Muscle layer of duodenum (tissue), 2 donors: Measurements from ENCODE around the gene ZC3H13.

ENCODE experiments used
- H3K27ac ChIP-seq: one replicate; pipeline ENCODE4 v1.7.0; 2013; ENCODE audit warnings: mild to moderate bottlenecking, low read length
- H3K27me3 ChIP-seq: one replicate; pipeline ENCODE4 v1.7.0; 2013; ENCODE audit warnings: low read depth, mild to moderate bottlenecking, control low read depth, low read length
- H3K36me3 ChIP-seq, 2 donors: one replicate each; pipeline ENCODE4 v1.7.0; 2013; ENCODE audit warnings: low read length in 2 of 2, control low read depth in 1 of 2, mild to moderate bottlenecking in 1 of 2; ENCODE audit not compliant: insufficient read depth in 2 of 2, control insufficient read depth in 1 of 2
- H3K4me1 ChIP-seq, 2 donors: one replicate each; pipeline ENCODE4 v1.7.0; 2013; ENCODE audit warnings: low read length in 2 of 2, mild to moderate bottlenecking in 2 of 2, control low read depth in 1 of 2, moderate library complexity in 1 of 2; ENCODE audit not compliant: insufficient read depth in 2 of 2, control insufficient read depth in 1 of 2
- H3K4me3 ChIP-seq, 2 donors: one replicate each; pipeline ENCODE4 v1.7.0; 2013; ENCODE audit warnings: low read length in 2 of 2, low read depth in 1 of 2, mild to moderate bottlenecking in 1 of 2
- H3K9me3 ChIP-seq, 2 donors: one replicate each; pipeline ENCODE4 v1.7.0; 2013; ENCODE audit warnings: low read length in 2 of 2, control low read depth in 1 of 2, mild to moderate bottlenecking in 1 of 2; ENCODE audit not compliant: control insufficient read depth in 1 of 2
- donor health status: healthy.

Gene ZC3H13

DNA sequence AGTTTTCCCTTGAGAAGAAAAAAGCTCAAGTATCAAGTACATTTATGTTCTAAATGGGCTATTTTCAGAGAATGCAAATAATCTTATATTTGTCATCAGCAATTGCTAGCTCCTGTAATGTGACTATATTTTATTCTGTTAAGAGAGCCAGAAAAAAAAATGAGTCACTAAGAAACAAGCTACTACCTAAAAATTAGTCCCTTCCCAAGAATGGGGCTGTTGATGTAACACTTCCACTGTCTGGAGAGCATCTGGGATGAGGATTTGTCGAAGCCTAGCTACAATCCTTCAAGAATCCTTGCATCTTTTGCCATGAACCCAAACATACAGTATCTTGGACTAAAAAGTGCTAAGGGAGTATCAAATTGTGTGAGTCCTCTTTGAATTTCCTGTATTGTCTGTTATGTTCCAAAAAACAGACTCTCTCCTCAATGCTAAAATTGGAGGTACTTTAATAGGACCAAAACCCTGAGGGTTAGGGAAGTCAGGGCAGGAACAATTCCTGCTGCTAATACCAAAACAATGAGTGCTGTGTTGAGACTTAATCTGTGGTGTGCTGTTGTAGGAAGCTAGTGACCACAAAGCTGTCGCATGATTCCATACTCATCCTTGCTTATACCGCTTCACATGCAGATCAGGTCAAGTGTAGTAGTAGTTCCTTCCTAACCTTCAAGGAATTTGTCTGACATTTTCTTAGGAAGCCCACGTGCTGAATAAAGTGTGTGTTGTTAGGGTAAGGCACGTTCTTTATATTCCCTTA lies 4.9 kb upstream of the ZC3H13 start:
- no peak overlapping the region for H3K4me3 ChIP-seq
- no peak overlapping the region for H3K27ac ChIP-seq
- no peaks in the 10 kb centered on the region for H3K27me3 ChIP-seq

DNA sequence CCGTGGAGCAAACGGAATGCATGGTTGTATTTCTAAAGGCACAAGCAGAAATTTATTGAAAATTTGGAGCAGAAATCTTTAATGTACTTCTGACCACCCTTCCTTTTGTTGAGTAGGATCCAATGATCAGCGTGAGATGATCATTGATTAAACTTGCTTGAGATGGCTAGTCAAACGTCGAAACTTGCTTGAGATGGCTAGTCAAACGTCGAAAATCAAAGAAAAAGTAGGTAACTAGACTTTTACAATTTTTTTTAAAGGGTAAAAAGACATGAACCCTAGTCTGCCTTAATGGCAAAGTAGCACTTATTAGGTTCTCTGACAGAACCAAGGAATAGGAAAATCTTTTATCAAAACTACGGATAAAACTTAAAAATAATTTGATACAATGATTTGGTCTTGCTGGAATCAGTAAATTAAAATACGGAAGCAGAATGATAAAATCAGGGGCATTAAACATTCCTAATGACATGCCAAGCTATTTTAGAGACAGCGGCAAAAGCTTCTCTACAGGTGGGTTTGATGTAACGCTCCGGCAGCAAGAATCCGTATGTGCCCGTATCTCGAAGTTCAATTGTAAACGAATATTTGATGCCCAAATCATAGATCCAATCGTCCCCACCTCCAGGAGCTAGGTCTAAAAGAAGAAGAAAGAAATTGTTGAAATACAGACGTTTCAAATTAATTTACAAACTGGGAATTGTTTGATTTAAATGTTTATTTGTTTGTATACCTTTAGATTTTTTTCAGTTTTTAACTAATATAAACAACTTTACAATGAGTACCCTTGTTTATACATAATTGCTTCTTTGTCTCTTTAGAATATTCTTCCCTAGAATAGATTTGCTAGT lies 841 bp upstream of the ZC3H13 start:
- Histone ChIP-seq H3K36me3 (no peaks in the 10 kb centered on the region), H3K27ac (peak overlapping the region; percentile 87), H3K4me1 (peaks cover 8 to 24% of the 10 kb centered on the region in 2 donors), H3K4me3 (peak overlapping the region; percentile 76 to 88), H3K9me3 (no peaks in the 10 kb centered on the region), H3K27me3 (no peaks in the 10 kb centered on the region)

More for the DNA sequence above, 4.9 kb upstream of the ZC3H13 start:
- Histone ChIP-seq H3K36me3 (no peaks in the 10 kb centered on the region), H3K9me3 (no peaks in the 10 kb centered on the region), H3K4me1 (no peaks in the 10 kb centered on the region)

DNA sequence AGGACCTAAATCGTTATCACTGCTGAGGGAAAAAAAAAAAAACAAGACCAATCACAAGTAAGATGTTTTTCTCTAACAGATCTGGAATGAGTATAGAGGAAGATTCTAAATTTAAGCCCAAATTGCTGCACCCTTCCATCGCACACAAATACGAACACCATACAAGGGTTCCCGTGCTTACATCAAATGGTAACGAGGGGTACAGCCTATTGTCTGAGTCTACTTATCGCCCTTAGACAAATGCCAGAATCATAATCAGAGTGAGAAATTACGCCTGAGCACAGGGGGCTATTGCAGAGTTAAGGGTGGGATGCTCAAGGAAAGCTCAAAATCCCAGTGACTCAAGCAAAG lies 603 bp downstream of the ZC3H13 start:
- Histone ChIP-seq H3K36me3 (no peaks in the 10 kb centered on the region), H3K27ac (peak overlapping the region; percentile 87), H3K4me3 (peak overlapping the region; percentile 76 to 88), H3K9me3 (no peaks in the 10 kb centered on the region), H3K27me3 (no peaks in the 10 kb centered on the region), H3K4me1 (peaks cover 8 to 24% of the 10 kb centered on the region in 2 donors)

DNA sequence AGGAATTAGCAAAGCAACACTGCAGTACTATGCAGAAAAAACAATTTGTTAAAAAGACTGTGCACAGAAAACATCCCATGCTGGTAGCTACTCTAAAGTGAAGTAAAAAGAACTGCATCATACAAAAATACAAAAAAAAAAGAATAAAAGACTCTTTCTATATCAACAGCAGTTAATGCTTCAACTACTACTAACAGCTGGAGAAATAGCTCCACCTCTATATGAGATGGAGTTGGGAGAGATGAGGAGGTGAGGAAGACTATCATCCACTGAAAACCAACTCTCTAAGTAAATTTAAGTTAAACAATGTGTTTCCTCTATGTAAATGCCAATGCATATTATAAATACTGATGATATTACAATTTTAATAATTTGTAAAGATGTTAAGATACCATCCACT lies 1.8 kb downstream of the ZC3H13 start:
- Histone ChIP-seq H3K27me3 (no peaks in the 10 kb centered on the region), H3K4me3 (peak overlapping the region; percentile 76 to 88), H3K27ac (no peak overlapping the region), H3K36me3 (no peaks in the 10 kb centered on the region), H3K9me3 (no peaks in the 10 kb centered on the region), H3K4me1 (peaks cover 8 to 24% of the 10 kb centered on the region in 2 donors)

DNA sequence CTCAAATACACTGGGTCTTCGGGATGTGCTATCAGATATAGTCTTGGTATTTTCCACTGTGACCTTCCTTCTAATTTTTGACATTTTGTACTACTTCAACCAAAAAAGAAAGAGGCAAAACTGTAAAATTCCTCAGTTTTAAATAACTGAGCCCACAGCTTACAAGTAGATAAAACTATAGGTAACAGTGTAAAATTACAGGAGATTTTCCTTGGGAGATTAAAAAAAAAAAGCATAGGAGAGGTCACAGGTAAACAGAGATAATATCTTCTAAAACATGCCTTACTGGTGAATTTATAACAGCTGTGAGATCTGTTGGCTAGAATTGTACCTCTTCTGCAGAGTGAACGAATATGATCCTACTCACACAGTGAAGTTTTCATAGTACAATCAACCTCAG lies 7.1 kb downstream of the ZC3H13 start:
- Histone ChIP-seq H3K36me3 (peaks cover 6 to 8% of the 10 kb centered on the region in 2 donors), H3K4me3 (no peak overlapping the region), H3K9me3 (no peaks in the 10 kb centered on the region), H3K27me3 (no peaks in the 10 kb centered on the region), H3K4me1 (peaks cover 0 to 9% of the 10 kb centered on the region in 2 donors), H3K27ac (no peak overlapping the region)

DNA sequence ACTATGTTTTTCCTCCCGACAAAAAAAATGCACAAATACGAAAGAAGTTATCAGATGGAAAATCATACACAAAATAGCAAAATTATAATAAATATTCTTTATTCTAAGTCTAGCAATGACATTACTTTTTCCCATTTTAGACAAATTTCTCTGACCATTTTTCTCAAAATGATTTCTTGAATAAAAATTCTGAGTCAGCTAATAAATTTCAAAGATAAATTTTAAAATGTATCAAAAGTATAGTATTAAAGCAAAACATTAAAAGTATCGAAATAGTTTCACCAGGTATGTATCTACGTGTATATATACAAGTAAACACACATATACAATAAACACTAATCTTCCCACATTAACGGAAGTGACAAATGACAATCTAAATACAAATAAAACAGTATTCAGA lies 8.9 kb downstream of the ZC3H13 start:
- no peak overlapping the region for H3K4me3 ChIP-seq
- no peak overlapping the region for H3K27ac ChIP-seq
- H3K27me3 ChIP-seq, result no peaks in the 10 kb centered on the region
- no peaks in the 10 kb centered on the region for H3K4me1 ChIP-seq
- H3K36me3 ChIP-seq, result peaks cover 10 to 12% of the 10 kb centered on the region in 2 donors
- H3K9me3 ChIP-seq, result no peaks in the 10 kb centered on the region

DNA sequence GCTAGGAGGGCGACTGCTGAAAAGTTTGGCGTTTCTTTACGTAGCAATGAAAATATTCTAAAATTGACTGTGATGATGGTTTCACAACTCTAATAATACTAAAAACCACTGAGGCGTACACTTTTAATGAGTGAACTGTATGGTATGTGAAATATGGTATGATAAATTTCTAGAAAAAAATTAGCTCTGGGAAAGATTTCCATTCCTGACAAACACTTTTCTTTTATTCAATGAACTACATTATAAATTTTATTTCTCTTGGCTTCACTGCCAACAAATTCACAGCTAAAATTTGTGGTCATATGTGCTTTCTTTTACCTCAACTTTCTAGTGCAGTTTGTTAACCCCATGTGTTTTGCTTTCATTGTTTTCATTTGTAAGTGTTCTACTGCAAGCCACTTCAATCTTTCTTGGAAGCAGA lies 11.1 kb downstream of the ZC3H13 start:
- Histone ChIP-seq H3K36me3 (peaks cover 12 to 19% of the 10 kb centered on the region in 2 donors), H3K4me3 (no peak overlapping the region), H3K4me1 (no peaks in the 10 kb centered on the region), H3K9me3 (no peaks in the 10 kb centered on the region), H3K27ac (no peak overlapping the region), H3K27me3 (no peaks in the 10 kb centered on the region)

DNA sequence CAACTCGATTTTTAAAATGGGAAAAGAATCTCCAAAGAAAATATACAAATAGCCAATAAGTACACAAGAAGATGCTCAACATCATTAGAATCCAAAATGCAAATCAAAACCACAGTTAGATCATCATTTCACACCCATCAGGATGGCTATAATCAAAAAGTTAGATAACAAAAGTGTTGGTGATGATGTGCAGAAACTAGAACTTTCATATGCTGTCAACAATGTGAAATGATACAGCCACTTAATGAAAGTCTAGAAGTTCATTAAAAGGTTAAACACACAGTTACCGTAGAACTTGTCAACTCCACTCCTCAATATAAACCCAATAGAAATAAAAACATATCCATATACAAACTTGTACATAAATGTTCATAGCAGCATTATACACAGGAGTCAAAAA lies 11.8 kb downstream of the ZC3H13 start:
- Histone ChIP-seq H3K4me1 (no peaks in the 10 kb centered on the region), H3K36me3 (peaks cover 12 to 24% of the 10 kb centered on the region in 2 donors), H3K4me3 (no peak overlapping the region), H3K9me3 (no peaks in the 10 kb centered on the region), H3K27ac (no peak overlapping the region), H3K27me3 (no peaks in the 10 kb centered on the region)

DNA sequence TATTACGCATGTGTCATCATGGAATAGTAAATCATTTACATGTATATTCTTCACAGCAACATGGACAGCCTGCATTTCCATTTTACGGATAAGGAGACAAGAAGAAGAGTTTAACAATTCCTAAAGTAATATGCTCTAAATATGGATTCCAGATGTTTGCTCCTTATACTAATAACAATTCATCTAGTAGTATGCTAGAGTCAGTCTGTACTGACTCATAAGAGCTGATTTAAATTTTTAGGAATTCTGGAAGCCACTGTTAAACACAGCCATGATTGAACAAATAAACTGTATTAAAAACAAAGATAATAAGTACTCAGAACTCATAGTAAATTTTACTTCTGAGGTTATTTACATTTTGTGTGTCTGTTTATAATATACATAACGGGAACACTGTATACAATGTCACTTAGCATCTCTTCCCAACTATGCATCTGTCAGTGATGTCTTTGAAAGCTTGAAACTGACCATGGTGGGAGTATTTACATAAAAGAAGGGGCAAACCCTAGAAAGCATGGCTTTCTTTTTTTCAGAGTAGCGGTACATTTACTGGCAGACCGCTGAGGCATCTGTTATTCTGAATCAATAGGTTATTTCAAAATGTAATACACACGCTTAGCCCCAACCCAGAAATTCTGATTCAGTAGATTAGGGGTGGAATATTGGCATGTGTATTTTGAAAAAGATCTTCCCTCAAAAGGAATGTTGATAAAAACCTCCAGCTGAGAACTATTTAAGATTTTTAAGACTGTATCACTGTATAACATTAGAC lies 12.9 kb downstream of the ZC3H13 start:
- Histone ChIP-seq H3K9me3 (no peaks in the 10 kb centered on the region), H3K27me3 (no peaks in the 10 kb centered on the region), H3K4me1 (no peaks in the 10 kb centered on the region), H3K27ac (no peak overlapping the region), H3K36me3 (peaks cover 12 to 26% of the 10 kb centered on the region in 2 donors), H3K4me3 (no peak overlapping the region)

DNA sequence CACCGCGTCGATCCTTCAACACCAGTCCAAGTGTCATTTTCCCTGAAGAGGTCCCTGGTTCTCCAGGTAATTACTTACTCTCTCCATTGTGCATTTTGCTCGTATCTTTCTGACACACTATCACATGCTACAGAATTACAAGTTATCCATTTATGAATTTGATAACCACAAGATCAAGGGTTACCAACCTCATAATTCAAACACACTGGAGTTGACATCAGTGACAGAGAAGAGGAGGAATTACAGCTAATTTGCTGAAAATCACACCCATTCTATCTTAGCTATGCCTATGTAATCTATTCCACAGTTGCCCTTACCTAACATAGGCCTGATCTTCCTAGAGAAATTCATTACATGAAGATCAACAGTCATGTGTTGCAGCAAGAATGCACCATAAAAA lies 14.2 kb downstream of the ZC3H13 start:
- Histone ChIP-seq H3K27ac (no peak overlapping the region), H3K27me3 (no peaks in the 10 kb centered on the region), H3K9me3 (no peaks in the 10 kb centered on the region), H3K4me1 (no peaks in the 10 kb centered on the region), H3K4me3 (no peak overlapping the region), H3K36me3 (peaks cover 12 to 26% of the 10 kb centered on the region in 2 donors)

DNA sequence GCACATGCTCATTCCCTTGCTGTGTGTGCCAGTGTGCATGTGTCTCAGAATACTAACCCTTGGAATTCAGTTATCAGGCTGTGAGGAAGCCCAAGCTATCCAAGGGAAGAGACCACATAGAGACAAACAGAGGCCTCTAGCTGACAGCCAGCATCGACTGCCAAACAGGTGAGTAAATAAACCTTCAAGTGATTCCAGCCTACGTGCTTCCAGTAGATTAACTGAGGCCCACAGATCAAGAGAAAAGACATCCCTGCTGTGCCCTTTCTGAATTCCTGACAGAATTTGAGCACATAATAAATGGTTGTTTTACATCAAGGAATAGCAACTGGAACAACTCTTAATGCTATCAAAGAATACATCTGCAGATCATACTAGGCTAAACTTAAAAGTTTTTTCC lies 17.5 kb downstream of the ZC3H13 start:
- H3K27me3 ChIP-seq, result no peaks in the 10 kb centered on the region
- no peak overlapping the region for H3K27ac ChIP-seq

More for the DNA sequence above, 17.5 kb downstream of the ZC3H13 start:
- peaks cover 0 to 6% of the 10 kb centered on the region in 2 donors for H3K9me3 ChIP-seq
- no peaks in the 10 kb centered on the region for H3K4me1 ChIP-seq
- no peak overlapping the region for H3K4me3 ChIP-seq
- H3K36me3 ChIP-seq, result peaks cover 8 to 24% of the 10 kb centered on the region in 2 donors
